Brain microvascular endothelial cell (primary cell): ENCODE results near the gene NDRG3.
A peak's percentile ranks its signal among the peaks of the same experiment; 100 is the strongest.
"Not testable (repeated sequence)": the region's sequence is repeated elsewhere in the genome, so short reads cannot be mapped to it uniquely, and the experiment has no call there.

Experiments
- DNase-seq: peaks from one replicate; pipeline ENCODE4 v3.0.0-alpha.2; 2020
- H3K27ac ChIP-seq: fragments of 250-450 bp; sonication (Bioruptor Pico); 2 replicates; pipeline ENCODE4 v1.5.1; 2020; ENCODE audit warnings: mild to moderate bottlenecking, moderate library complexity
- H3K27me3 ChIP-seq: fragments of 250-450 bp; sonication (Bioruptor Pico); replicated peaks from 2 replicates; pipeline ENCODE4 v1.5.1; 2020; ENCODE audit warnings: mild to moderate bottlenecking
- H3K36me3 ChIP-seq: fragments of 250-450 bp; sonication (Bioruptor Pico); replicated peaks from 2 replicates; pipeline ENCODE4 v1.5.1; 2020; ENCODE audit warnings: mild to moderate bottlenecking
- H3K4me3 ChIP-seq: 2 replicates; pipeline ENCODE4 v1.5.1; 2011; ENCODE audit warnings: low read depth, mild to moderate bottlenecking, control low read depth, low read length, moderate library complexity
- CTCF ChIP-seq: IDR thresholded peaks from 2 replicates; pipeline ENCODE4 v1.5.1; 2011; ENCODE audit warnings: low read depth, mild to moderate bottlenecking, moderate library complexity, low read length, control low read depth, inconsistent platforms; ENCODE audit errors: missing control alignments
- in situ Hi-C: cut with HindIII; loops from 2 replicates; pipeline ENCODE4 v1.10.0; 2017; ENCODE audit warnings: low sequenced_read_pairs, low pct_ligation_motif_present

NDRG3 gene

DNA sequence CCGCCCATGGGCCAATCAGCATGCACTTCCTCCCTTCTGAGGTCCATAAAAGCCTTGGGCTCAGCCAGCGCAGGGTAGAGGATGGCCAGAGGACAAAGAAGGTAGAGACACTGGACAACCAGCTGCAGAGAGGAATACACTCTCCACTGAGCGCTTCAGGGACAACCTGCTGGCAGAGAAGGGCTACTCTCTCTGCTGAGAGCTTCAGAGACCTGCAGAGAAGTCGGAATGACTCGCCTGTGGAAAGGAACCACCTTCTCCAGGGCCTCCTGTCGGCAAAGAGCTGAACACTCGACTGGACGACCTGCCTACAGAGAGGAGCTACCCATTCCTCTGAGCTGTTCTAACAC lies 68.5 kb downstream of the NDRG3 start:
- in situ Hi-C loops, result no loop called here
- no peaks in the 10 kb centered on the region for H3K27me3 ChIP-seq
- peaks cover 5% of the 10 kb centered on the region for H3K36me3 ChIP-seq
- DNase-seq, result no peak
- TF ChIP-seq CTCF, result no peak
- H3K27ac ChIP-seq, result no peak overlapping the region
- no peak overlapping the region for H3K4me3 ChIP-seq

- DNase-seq, result no peak
- in situ Hi-C loops, result no loop called here
- TF ChIP-seq CTCF, result no peak
- Histone ChIP-seq H3K27me3 (no peaks in the 10 kb centered on the region), H3K36me3 (peaks cover 5% of the 10 kb centered on the region), H3K27ac (no peak overlapping the region), H3K4me3 (no peak overlapping the region)
Measured at GRCh38 chr20:36676701-36677421, 69.0 kb downstream of the NDRG3 start.

DNA sequence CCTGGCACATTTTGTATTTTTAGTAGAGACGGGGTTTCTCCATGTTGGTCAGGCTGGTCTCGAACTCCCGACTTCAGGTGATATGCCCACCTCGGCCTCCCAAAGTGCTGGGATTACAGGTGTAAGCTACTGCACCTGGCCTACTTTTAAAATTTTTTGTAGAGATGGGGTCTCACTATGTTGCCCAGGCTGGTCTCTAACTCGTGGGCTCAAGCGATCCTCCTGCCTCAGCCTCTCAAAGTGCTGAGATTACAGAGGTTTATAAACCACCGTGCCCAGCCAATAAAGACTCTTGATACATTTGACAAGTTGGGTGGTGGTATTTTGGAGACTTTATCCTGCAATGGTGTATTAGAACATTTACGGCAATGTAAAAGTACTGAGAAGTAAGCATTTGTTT lies 70.3 kb downstream of the NDRG3 start:
- in situ Hi-C loops, H3K27ac ChIP-seq, DNase-seq, H3K36me3 ChIP-seq, H3K4me3 ChIP-seq, H3K27me3 ChIP-seq: not testable (repeated sequence)

DNA sequence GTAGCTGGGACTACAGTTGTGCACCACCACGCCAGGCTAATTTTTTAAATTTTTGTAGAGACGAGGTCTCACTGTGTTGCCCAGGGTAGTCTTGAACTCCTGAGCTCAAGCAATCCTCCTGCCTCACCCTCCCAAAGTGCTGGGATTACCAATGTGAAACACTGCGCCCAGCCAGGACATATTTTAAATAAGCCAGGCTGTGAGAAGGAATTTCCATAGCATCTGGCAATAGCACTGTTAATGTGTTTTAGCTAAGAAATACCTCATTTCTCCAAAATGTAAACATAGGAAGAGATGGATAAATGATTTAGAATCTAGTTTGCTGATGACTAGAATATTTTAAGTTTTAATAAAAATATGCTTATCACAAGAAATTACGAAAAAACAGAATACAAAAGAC lies 72.9 kb downstream of the NDRG3 start:
- in situ Hi-C loops, result no loop called here
- no peak for DNase-seq
- TF ChIP-seq CTCF, result no peak
- no peaks in the 10 kb centered on the region for H3K36me3 ChIP-seq
- no peak overlapping the region for H3K4me3 ChIP-seq
- H3K27me3 ChIP-seq, result no peaks in the 10 kb centered on the region
- H3K27ac ChIP-seq, result no peak overlapping the region

DNA sequence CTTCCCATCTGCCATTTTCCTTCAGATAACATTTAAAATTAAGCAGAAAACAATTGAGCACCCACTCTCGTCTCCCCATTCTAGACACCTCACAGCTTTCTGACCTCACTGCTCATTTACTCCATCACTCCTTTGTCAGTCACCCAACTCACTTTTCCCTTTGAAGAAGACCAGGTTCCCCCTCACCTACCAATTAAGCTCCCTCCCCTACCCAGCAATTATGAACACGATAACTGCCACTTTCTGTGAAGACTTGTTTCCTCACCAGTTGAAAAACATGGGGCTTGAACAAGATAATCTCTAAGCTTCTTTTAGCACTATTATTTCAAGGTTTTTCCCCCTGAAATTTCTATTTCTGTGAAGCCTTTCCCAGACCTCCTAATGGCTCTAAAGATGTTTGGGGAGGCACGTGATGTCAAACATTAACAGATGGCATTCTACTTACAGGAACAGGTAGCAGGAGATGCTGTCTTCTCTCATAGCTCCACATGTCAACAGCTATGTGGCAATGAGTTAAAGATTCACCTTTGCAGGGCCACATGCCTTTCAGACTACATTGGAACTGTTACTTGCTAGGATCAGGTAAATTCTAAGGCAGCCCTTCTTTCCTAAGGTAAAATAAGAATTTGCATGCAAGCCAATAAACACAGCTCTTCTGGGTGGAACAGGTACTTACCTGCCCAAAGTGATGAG lies 75.1 kb downstream of the NDRG3 start:
- Histone ChIP-seq H3K4me3 (no peak overlapping the region), H3K36me3 (no peaks in the 10 kb centered on the region), H3K27me3 (no peaks in the 10 kb centered on the region), H3K27ac (no peak overlapping the region)
- no peak for DNase-seq
- TF ChIP-seq CTCF, result no peak
- in situ Hi-C loops, result no loop called here

DNA sequence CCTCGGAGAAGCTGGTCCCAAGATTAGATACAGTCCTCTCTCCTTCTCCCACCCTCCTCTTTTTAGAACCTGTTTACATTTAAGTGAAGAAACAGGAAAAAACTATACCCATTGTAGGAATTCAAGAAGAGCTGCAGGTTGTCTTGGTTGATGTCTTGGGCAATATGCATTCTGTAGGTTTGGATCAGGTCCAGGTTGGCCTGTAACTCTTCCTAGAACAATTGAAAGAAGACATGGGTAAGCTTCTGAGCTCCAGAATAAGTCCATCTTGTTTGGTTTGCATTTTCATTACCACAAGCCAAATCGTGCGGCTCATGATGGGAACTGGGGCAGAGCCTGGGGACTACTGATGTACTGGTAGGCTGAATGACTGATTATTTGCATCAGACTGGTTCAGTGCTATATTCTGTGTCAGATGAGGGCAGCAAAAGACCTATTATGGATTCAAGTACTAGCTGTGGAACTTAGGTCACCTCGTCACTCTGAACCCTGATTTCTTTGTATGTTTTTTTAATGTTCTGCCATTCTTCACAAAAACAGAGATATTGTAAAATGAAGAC lies 79.6 kb downstream of the NDRG3 start:
- TF ChIP-seq CTCF, result peak; percentile 19
- peak; percentile 1 for DNase-seq
- Histone ChIP-seq H3K27me3 (no peaks in the 10 kb centered on the region), H3K4me3 (no peak overlapping the region), H3K27ac (no peak overlapping the region), H3K36me3 (peaks cover 3% of the 10 kb centered on the region)
- in situ Hi-C loops, result no loop called here
